ENCODE measurements around the gene XRRA1. TPM values are rescaled to one million over a fixed set of nuclear protein-coding genes. Genes with fewer than 3 reads are reported as not detected.

The XRRA1 gene
- total RNA-seq, 1 experiment from 2014 or later, result 49.6 TPM

- intact Hi-C loops (cut with micrococcal nuclease), result no loop called here
- H3K4me3 Mint-ChIP-seq (ENCODE audit: unreplicated experiment), result no peak overlapping the region
- CTCF ChIA-PET, result no interaction called here
- POLR2A ChIA-PET, result no interaction called here
- no peak overlapping the region for H3K27ac Mint-ChIP-seq (ENCODE audit: low read depth, unreplicated experiment)
- H3K27me3 Mint-ChIP-seq (ENCODE audit: insufficient read depth, unreplicated experiment), result no peaks in the 10 kb centered on the region
- H3K4me1 Mint-ChIP-seq (ENCODE audit: insufficient read depth, unreplicated experiment), result no peaks in the 10 kb centered on the region
- TF ChIP-seq, protein P1, sequence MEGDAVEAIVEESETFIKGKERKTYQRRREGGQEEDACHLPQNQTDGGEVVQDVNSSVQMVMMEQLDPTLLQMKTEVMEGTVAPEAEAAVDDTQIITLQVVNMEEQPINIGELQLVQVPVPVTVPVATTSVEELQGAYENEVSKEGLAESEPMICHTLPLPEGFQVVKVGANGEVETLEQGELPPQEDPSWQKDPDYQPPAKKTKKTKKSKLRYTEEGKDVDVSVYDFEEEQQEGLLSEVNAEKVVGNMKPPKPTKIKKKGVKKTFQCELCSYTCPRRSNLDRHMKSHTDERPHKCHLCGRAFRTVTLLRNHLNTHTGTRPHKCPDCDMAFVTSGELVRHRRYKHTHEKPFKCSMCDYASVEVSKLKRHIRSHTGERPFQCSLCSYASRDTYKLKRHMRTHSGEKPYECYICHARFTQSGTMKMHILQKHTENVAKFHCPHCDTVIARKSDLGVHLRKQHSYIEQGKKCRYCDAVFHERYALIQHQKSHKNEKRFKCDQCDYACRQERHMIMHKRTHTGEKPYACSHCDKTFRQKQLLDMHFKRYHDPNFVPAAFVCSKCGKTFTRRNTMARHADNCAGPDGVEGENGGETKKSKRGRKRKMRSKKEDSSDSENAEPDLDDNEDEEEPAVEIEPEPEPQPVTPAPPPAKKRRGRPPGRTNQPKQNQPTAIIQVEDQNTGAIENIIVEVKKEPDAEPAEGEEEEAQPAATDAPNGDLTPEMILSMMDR (IDR thresholded peaks at IDR 0.05; ENCODE audit: unreplicated experiment), result no peak
- H3K9me3 Mint-ChIP-seq (ENCODE audit: unreplicated experiment), result no peaks in the 10 kb centered on the region
- no TSS peak for BruUV-seq (replicated peaks)
- DNase-seq (ENCODE audit: unreplicated experiment), result no peak
- H3K36me3 Mint-ChIP-seq (ENCODE audit: insufficient read depth, unreplicated experiment), result peaks cover 43% of the 10 kb centered on the region
Measured at GRCh38 chr11:74853223-74853622, 95.7 kb downstream of the XRRA1 start.

DNA sequence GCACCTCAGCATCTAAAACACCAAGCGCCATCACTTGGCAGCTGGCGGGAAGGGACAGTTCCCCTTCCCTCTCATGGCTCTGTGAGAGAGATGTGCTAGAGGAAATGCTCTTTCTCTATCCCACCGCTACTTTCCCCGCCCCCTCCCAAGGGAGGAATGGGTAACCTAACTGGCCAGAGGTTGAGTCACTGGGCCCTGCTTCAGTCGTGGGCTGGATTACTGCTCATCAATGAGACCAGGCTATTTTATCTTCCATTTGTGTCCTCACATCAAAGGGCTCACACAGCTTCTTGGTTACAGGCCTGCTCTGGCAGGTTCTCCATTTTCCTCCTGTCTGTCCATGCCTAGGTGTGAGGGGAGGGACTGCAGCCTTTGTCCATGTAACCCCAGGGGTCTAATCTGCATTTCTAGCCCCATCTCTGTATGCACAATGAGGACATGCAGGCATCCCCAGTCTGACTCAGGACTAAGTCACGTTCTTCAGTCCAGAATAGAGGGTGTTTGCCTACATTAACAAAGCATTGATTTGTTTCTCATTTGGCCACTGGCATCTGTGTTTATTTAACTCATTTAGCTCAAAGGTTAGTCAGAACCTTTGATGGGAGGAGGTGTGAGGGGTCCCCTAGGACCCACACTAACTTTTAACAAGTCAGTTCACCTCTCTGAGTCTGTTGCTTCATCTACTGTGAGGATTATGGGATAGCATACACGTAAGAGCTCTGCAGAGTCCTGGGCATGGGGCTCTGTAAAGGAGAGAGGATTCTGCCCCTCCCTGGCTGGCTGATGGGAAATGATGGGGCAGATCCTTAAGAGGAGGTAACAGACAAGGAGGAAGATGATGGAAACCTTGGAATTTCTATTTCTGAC lies 99.1 kb downstream of the XRRA1 start:
- TF ChIP-seq, protein P1 (IDR thresholded peaks at IDR 0.05; ENCODE audit: unreplicated experiment), result no peak
- intact Hi-C loops (cut with micrococcal nuclease), result no loop called here
- POLR2A ChIA-PET, result interaction anchor here (0.6 kb wide), 1 partner anchor 1427 kb away, joined by 3 read pairs; no protein-coding TSS in a partner anchor
- Mint-ChIP-seq H3K9me3 (ENCODE audit: unreplicated experiment) (no peaks in the 10 kb centered on the region), H3K4me1 (ENCODE audit: insufficient read depth, unreplicated experiment) (no peaks in the 10 kb centered on the region), H3K4me3 (ENCODE audit: unreplicated experiment) (no peak overlapping the region), H3K27ac (ENCODE audit: low read depth, unreplicated experiment) (no peak overlapping the region), H3K36me3 (ENCODE audit: insufficient read depth, unreplicated experiment) (peaks cover 50% of the 10 kb centered on the region), H3K27me3 (ENCODE audit: insufficient read depth, unreplicated experiment) (no peaks in the 10 kb centered on the region)
- peak; percentile 7 for DNase-seq (ENCODE audit: unreplicated experiment)
- BruUV-seq (replicated peaks), result no TSS peak
- CTCF ChIA-PET, result interaction anchor here (1.3 kb wide), 1 partner anchor 11 kb away, joined by 4 read pairs; no protein-coding TSS in a partner anchor

GRCh38 chr11:74847895-74848294 lies 101.0 kb downstream of the XRRA1 start:
- Mint-ChIP-seq H3K4me1 (ENCODE audit: insufficient read depth, unreplicated experiment) (no peaks in the 10 kb centered on the region), H3K4me3 (ENCODE audit: unreplicated experiment) (no peak overlapping the region), H3K9me3 (ENCODE audit: unreplicated experiment) (no peaks in the 10 kb centered on the region), H3K36me3 (ENCODE audit: insufficient read depth, unreplicated experiment) (peaks cover 55% of the 10 kb centered on the region), H3K27ac (ENCODE audit: low read depth, unreplicated experiment) (no peak overlapping the region), H3K27me3 (ENCODE audit: insufficient read depth, unreplicated experiment) (no peaks in the 10 kb centered on the region)
- CTCF ChIA-PET, result no interaction called here
- POLR2A ChIA-PET, result interaction anchor here (0.7 kb wide), 1 partner anchor 10 kb away, joined by 3 read pairs; no protein-coding TSS in a partner anchor
- BruUV-seq (replicated peaks), result no TSS peak
- TF ChIP-seq, protein P1 (IDR thresholded peaks at IDR 0.05; ENCODE audit: unreplicated experiment), result no peak
- no peak for DNase-seq (ENCODE audit: unreplicated experiment)
- intact Hi-C loops (cut with micrococcal nuclease), result no loop called here

- H3K27ac Mint-ChIP-seq (ENCODE audit: low read depth, unreplicated experiment), result no peak overlapping the region
- H3K27me3 Mint-ChIP-seq (ENCODE audit: insufficient read depth, unreplicated experiment), result no peaks in the 10 kb centered on the region
- H3K9me3 Mint-ChIP-seq (ENCODE audit: unreplicated experiment), result no peaks in the 10 kb centered on the region
- no peak for DNase-seq (ENCODE audit: unreplicated experiment)
- H3K4me3 Mint-ChIP-seq (ENCODE audit: unreplicated experiment), result no peak overlapping the region
- ChIA-PET POLR2A (interaction anchor here (0.5 kb wide), 1 partner anchor 180 kb away, joined by 3 read pairs; no protein-coding TSS in a partner anchor), CTCF (interaction anchor here (1.0 kb wide), 1 partner anchor 401 kb away, joined by 3 read pairs; no protein-coding TSS in a partner anchor)
- TF ChIP-seq, protein P1 (IDR thresholded peaks at IDR 0.05; ENCODE audit: unreplicated experiment), result no peak
- no peaks in the 10 kb centered on the region for H3K4me1 Mint-ChIP-seq (ENCODE audit: insufficient read depth, unreplicated experiment)
- BruUV-seq (replicated peaks), result no TSS peak
- intact Hi-C loops (cut with micrococcal nuclease), result no loop called here
- peaks cover 56% of the 10 kb centered on the region for H3K36me3 Mint-ChIP-seq (ENCODE audit: insufficient read depth, unreplicated experiment)
Measured at GRCh38 chr11:74847395-74847794, 101.5 kb downstream of the XRRA1 start.
